Activated T-helper 2 cell treated with anti-CD3 and anti-CD28 coated beads, Interferon-gamma antibody, Interleukin-2, Interleukin-4, amounts not matched to agents 10 μg/mL and 5 μg/mL and 100 μg/mL, durations not matched to agents 14 hours and 24 hours and 36 hours (primary cell): ENCODE results near the gene GPR39. TPM values are rescaled to one million over a fixed set of nuclear protein-coding genes. Genes with fewer than 3 reads are reported as not detected.

ENCODE experiments used
- DNase-seq: peaks from one replicate; pipeline ENCODE4 v3.0.0; 2021; ENCODE audit warnings: low spot score
- H3K27ac Mint-ChIP-seq: one replicate; pipeline ENCODE4 v1.8.0; 2021; ENCODE audit warnings: mixed read lengths
- H3K27me3 Mint-ChIP-seq: one replicate; pipeline ENCODE4 v1.8.0; 2021; ENCODE audit warnings: low read depth, mixed read lengths
- H3K36me3 Mint-ChIP-seq: one replicate; pipeline ENCODE4 v1.8.0; 2021; ENCODE audit warnings: low read depth, mixed read lengths
- H3K4me1 Mint-ChIP-seq: one replicate; pipeline ENCODE4 v1.8.0; 2021; ENCODE audit warnings: low read depth, mixed read lengths
- H3K4me3 Mint-ChIP-seq: one replicate; pipeline ENCODE4 v1.8.0; 2021; ENCODE audit warnings: low read depth, mild to moderate bottlenecking, moderate library complexity, mixed read lengths
- H3K9me3 Mint-ChIP-seq: one replicate; pipeline ENCODE4 v1.8.0; 2021; ENCODE audit warnings: mixed read lengths
- intact Hi-C: fragments of 100-400 bp; cut with micrococcal nuclease; formaldehyde crosslinking; loops from one replicate; pipeline ENCODE4 v1.15.1; 2023
- total RNA-seq: library from RNA; stranded (reverse); gene quantifications from 2 replicates; pipeline ENCODE4 v1.2.3, GENCODE V29; 2022

GPR39 gene
- total RNA-seq, 1 donor from 2014 or later: not detected

DNA sequence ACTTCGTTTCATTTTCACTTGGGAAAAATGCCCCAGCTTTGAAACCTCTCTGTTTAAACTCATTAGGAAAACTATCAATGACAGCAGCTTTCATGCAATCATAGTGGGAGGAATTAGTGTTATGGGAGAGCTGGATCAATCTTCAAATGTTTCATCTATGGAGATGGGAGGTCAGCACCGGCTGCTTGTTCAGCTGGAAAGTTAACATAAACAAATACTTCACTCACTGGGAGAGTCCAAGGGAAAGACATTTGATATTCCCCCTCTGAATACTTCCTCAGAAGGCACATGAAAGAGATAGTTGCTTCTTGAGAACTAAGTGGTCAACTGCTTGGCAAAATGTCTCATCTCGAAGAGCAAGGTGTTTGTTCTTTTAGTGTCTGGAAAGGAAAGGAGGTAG, 246.1 kb downstream of the GPR39 start:
- intact Hi-C loops: no loop called here
- no peak overlapping the region for H3K4me3 Mint-ChIP-seq

GRCh38 chr2:132664096-132664495, 247.5 kb downstream of the GPR39 start:
- no peak for DNase-seq
- intact Hi-C loops: no loop called here
- H3K27me3 Mint-ChIP-seq: peaks cover 9% of the 10 kb centered on the region
- no peak overlapping the region for H3K4me3 Mint-ChIP-seq
- H3K36me3 Mint-ChIP-seq: no peaks in the 10 kb centered on the region
- no peak overlapping the region for H3K27ac Mint-ChIP-seq
- no peaks in the 10 kb centered on the region for H3K4me1 Mint-ChIP-seq
- no peaks in the 10 kb centered on the region for H3K9me3 Mint-ChIP-seq

More for the DNA sequence above, 246.1 kb downstream of the GPR39 start:
- Mint-ChIP-seq H3K4me1 (no peaks in the 10 kb centered on the region), H3K9me3 (no peaks in the 10 kb centered on the region), H3K27me3 (peaks cover 1% of the 10 kb centered on the region), H3K27ac (no peak overlapping the region), H3K36me3 (no peaks in the 10 kb centered on the region)
- DNase-seq: no peak

- H3K36me3 Mint-ChIP-seq: no peaks in the 10 kb centered on the region
These were observed 249.0 kb downstream of the GPR39 start for GRCh38 chr2:132665401-132666140.

DNA sequence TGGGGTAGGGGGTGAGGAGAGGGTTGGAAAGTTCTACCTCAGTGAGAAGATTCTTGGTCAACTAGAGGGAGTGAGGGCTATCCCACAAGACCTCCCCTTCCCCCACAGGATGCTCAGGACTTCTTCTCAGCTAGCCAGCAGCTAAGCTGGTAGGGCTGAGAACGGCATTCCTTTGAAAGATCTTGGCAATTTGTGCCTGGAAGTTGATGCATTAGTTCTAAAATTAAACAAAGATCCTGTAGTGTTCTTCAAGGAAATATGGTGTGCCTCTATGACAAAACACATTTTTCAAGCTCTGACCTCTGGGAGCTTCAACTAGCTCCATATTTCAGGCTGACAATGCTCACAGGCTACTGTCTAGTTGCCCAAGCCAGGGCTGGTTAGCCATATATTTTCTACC, 251.1 kb downstream of the GPR39 start:
- Mint-ChIP-seq H3K4me1 (no peaks in the 10 kb centered on the region), H3K27ac (no peak overlapping the region), H3K4me3 (no peak overlapping the region), H3K27me3 (peaks cover 18% of the 10 kb centered on the region), H3K36me3 (no peaks in the 10 kb centered on the region), H3K9me3 (no peaks in the 10 kb centered on the region)
- intact Hi-C loops: no loop called here
- DNase-seq: no peak

More at GRCh38 chr2:132665401-132666140, 249.0 kb downstream of the GPR39 start:
- intact Hi-C loops: no loop called here
- no peaks in the 10 kb centered on the region for H3K4me1 Mint-ChIP-seq
- H3K9me3 Mint-ChIP-seq: no peaks in the 10 kb centered on the region
- peaks cover 9% of the 10 kb centered on the region for H3K27me3 Mint-ChIP-seq
- no peak overlapping the region for H3K4me3 Mint-ChIP-seq
- no peak for DNase-seq
- H3K27ac Mint-ChIP-seq: no peak overlapping the region

GRCh38 chr2:132668189-132668823, 251.7 kb downstream of the GPR39 start:
- intact Hi-C loops: no loop called here
- peaks cover 20% of the 10 kb centered on the region for H3K27me3 Mint-ChIP-seq
- H3K27ac Mint-ChIP-seq: peak overlapping the region; percentile 52
- no peaks in the 10 kb centered on the region for H3K4me1 Mint-ChIP-seq
- H3K9me3 Mint-ChIP-seq: no peaks in the 10 kb centered on the region
- no peak overlapping the region for H3K4me3 Mint-ChIP-seq
- no peaks in the 10 kb centered on the region for H3K36me3 Mint-ChIP-seq
- no peak for DNase-seq

- no peak overlapping the region for H3K27ac Mint-ChIP-seq
- H3K4me1 Mint-ChIP-seq: no peaks in the 10 kb centered on the region
- no peaks in the 10 kb centered on the region for H3K9me3 Mint-ChIP-seq
- DNase-seq: no peak
- peaks cover 20% of the 10 kb centered on the region for H3K27me3 Mint-ChIP-seq
- H3K36me3 Mint-ChIP-seq: no peaks in the 10 kb centered on the region
- no peak overlapping the region for H3K4me3 Mint-ChIP-seq
- intact Hi-C loops: no loop called here
These were observed 252.6 kb downstream of the GPR39 start for GRCh38 chr2:132668987-132669907.

- Mint-ChIP-seq H3K9me3 (no peaks in the 10 kb centered on the region), H3K4me3 (no peak within 1 kb of the TSS), H3K27ac (no peak within 1 kb of the TSS), H3K36me3 (no peaks in the 10 kb centered on the region), H3K27me3 (peaks cover 20% of the 10 kb centered on the region), H3K4me1 (no peaks in the 10 kb centered on the region)
- no peak for DNase-seq
- intact Hi-C loops: loop anchor here (10.0 kb wide), 1 partner anchor 505 kb away; no protein-coding TSS in a partner anchor
These were observed 253.4 kb downstream of the GPR39 start, which contains the start of gene LYPD1 for GRCh38 chr2:132669908-132670495. LYPD1 (minus strand) TSS chr2:132670205; CDS start chr2:132669932, 273 bp downstream.

DNA sequence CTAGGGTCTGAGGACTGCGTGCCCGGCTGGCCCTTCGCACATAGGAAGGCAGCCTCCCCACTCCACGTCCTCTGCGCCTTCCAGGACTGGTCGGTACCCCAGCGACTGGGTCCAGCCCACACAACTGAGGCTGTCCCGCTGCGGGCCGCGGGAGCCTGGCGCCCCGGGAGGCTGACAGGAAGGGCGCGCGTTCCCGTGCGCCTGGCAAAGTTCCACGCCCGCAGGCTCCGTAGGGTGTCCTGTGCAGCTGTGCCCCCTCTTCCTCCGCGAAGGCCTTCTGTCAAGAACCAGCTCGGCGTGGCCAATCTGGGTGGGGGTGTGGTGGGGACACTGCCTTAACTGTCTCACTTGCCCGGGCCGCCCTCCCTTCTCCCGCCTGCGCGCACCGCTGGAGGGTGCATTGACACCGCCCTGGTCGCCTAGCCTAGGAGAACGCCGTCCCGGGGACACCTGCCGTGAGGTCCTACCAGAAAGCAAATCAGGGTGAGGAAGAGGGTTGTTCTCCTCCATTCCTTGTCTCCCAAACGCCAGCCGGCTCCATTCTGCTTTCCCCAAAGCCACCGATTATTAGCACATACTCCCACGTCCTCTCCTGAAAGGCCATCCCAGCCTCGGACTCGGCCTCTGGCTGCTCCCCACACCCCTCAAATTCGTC, 254.0 kb downstream of the GPR39 start:
- no peak overlapping the region for H3K27ac Mint-ChIP-seq
- DNase-seq: no peak
- H3K4me1 Mint-ChIP-seq: no peaks in the 10 kb centered on the region
- no peaks in the 10 kb centered on the region for H3K9me3 Mint-ChIP-seq
- H3K36me3 Mint-ChIP-seq: no peaks in the 10 kb centered on the region
- no peak overlapping the region for H3K4me3 Mint-ChIP-seq
- intact Hi-C loops: loop anchor here (10.0 kb wide), 1 partner anchor 504 kb away; no protein-coding TSS in a partner anchor
- peaks cover 20% of the 10 kb centered on the region for H3K27me3 Mint-ChIP-seq

DNA sequence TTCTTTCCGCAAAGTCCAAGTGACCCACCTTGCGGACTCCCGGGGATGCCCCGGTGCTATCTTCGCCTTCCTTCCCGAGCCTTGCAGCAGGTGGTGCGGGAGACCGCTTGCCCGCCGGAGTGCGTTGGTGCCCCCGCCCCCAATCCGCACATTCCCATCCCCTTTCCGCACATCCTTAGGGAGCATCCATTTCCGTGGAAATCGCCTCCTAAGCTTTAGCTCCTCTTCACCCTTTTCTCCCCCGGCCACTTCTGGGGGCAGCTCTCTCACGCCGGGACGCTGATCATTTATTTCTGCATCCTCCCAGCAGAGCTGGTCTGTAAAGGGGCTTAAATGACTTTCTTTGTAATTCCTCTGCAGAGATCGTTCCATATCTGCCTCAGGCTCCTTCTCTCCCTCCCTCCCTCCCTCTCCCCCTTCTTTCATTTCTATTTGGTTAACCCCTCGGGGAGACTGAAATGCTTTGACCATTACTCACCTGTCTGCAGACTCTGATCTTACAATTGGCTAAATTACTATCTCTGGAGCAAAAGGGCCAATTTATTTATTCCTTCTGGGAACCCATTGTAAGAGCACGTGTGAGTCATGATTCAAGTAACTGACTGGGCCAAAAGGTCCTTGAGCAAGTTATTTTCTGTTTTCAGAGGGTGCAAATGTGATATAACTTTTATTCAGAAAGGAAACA, 254.7 kb downstream of the GPR39 start:
- Mint-ChIP-seq H3K9me3 (no peaks in the 10 kb centered on the region), H3K4me1 (no peaks in the 10 kb centered on the region), H3K4me3 (no peak overlapping the region), H3K27me3 (peaks cover 20% of the 10 kb centered on the region), H3K27ac (no peak overlapping the region), H3K36me3 (no peaks in the 10 kb centered on the region)
- DNase-seq: no peak
- intact Hi-C loops: loop anchor here (10.0 kb wide), 1 partner anchor 504 kb away; no protein-coding TSS in a partner anchor

DNA sequence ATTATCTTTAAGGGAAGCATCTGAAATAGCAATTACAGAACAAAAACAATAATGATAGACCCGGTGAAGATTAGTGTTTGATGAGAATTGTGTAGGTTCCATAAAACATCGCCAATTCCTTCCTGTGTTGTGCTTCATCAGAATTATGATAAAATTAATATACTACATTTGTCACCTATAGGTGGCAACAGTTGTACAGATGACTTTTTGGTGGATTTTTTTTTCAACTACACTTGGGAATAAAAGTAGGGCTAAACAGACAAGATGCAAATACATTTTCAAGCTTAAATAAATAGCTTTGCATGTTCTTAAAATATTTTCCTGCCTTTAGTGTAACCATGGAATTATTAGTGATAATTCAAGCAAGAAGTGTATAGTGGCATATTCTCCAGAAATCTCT, 260.4 kb downstream of the GPR39 start:
- H3K9me3 Mint-ChIP-seq: no peaks in the 10 kb centered on the region
- no peaks in the 10 kb centered on the region for H3K4me1 Mint-ChIP-seq
- H3K27me3 Mint-ChIP-seq: peaks cover 2% of the 10 kb centered on the region
- DNase-seq: no peak
- no peaks in the 10 kb centered on the region for H3K36me3 Mint-ChIP-seq
- intact Hi-C loops: loop anchor here (10.0 kb wide), 1 partner anchor 498 kb away; no protein-coding TSS in a partner anchor
- no peak overlapping the region for H3K27ac Mint-ChIP-seq
- H3K4me3 Mint-ChIP-seq: no peak overlapping the region

DNA sequence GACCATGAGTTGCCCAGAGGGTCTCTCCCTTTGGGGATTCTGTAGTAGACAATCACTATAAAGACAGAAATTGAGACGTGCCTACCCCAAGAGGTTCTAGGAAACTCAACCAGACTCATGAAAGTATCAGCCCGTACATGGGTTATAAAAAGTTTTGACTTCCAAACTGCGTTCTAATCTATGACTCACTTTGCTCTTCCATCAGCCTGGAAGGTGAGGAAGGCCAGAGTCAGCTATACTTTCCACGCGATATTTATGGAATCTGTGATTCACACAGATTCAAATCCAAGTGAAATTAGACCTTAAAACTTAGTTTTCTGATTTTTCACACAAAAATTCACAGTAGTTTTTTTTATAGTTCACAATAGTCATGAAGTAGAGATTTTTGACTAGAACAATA, 261.1 kb downstream of the GPR39 start:
- intact Hi-C loops: loop anchor here (10.0 kb wide), 1 partner anchor 497 kb away; no protein-coding TSS in a partner anchor
- H3K27ac Mint-ChIP-seq: no peak overlapping the region

More for the DNA sequence above, 261.1 kb downstream of the GPR39 start:
- H3K9me3 Mint-ChIP-seq: no peaks in the 10 kb centered on the region
- no peak for DNase-seq
- peaks cover 2% of the 10 kb centered on the region for H3K27me3 Mint-ChIP-seq
- H3K4me1 Mint-ChIP-seq: no peaks in the 10 kb centered on the region
- H3K4me3 Mint-ChIP-seq: no peak overlapping the region
- H3K36me3 Mint-ChIP-seq: no peaks in the 10 kb centered on the region
